Fibroblast of villous mesenchyme (primary cell): ENCODE results near the gene MID1. TPM values are rescaled to one million over a fixed set of nuclear protein-coding genes. Genes with fewer than 3 reads are reported as not detected.

Experiments
- DNase-seq: peaks from one replicate; pipeline ENCODE4 v3.0.0-alpha.2; 2010; ENCODE audit warnings: low read depth
- H3K4me3 ChIP-seq: 2 replicates; pipeline ENCODE4 v1.5.1; 2011; ENCODE audit warnings: low read depth, mild to moderate bottlenecking, low read length
- total RNA-seq: library from RNA; depleted of rRNA; stranded (reverse); fragments of >200 nt; gene quantifications from 2 replicates; pipeline ENCODE4 v1.2.3, GENCODE V29; 2012
- TF ChIP-seq, protein P1 (sequence below): IDR thresholded peaks from 2 replicates; pipeline ENCODE4 v1.5.1; 2012; ENCODE audit warnings: low read depth, mild to moderate bottlenecking, low read length; ENCODE audit not compliant: insufficient read depth

MID1 gene
- total RNA-seq, 1 donor, result 16.4 TPM

- no peak overlapping the region for H3K4me3 ChIP-seq
- TF ChIP-seq, protein P1, sequence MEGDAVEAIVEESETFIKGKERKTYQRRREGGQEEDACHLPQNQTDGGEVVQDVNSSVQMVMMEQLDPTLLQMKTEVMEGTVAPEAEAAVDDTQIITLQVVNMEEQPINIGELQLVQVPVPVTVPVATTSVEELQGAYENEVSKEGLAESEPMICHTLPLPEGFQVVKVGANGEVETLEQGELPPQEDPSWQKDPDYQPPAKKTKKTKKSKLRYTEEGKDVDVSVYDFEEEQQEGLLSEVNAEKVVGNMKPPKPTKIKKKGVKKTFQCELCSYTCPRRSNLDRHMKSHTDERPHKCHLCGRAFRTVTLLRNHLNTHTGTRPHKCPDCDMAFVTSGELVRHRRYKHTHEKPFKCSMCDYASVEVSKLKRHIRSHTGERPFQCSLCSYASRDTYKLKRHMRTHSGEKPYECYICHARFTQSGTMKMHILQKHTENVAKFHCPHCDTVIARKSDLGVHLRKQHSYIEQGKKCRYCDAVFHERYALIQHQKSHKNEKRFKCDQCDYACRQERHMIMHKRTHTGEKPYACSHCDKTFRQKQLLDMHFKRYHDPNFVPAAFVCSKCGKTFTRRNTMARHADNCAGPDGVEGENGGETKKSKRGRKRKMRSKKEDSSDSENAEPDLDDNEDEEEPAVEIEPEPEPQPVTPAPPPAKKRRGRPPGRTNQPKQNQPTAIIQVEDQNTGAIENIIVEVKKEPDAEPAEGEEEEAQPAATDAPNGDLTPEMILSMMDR, result no peak
- peak; percentile 52 for DNase-seq
Measured at GRCh38 chrX:10579112-10580011, 41.0 kb downstream of the MID1 start.

GRCh38 chrX:10578527-10578926 lies 41.9 kb downstream of the MID1 start:
- no peak overlapping the region for H3K4me3 ChIP-seq
- TF ChIP-seq, protein P1, result no peak
- DNase-seq, result no peak

- TF ChIP-seq, protein P1, result no peak
- peak; percentile 64 for DNase-seq
- no peak overlapping the region for H3K4me3 ChIP-seq
Measured at GRCh38 chrX:10577853-10578252, 42.5 kb downstream of the MID1 start.

DNA sequence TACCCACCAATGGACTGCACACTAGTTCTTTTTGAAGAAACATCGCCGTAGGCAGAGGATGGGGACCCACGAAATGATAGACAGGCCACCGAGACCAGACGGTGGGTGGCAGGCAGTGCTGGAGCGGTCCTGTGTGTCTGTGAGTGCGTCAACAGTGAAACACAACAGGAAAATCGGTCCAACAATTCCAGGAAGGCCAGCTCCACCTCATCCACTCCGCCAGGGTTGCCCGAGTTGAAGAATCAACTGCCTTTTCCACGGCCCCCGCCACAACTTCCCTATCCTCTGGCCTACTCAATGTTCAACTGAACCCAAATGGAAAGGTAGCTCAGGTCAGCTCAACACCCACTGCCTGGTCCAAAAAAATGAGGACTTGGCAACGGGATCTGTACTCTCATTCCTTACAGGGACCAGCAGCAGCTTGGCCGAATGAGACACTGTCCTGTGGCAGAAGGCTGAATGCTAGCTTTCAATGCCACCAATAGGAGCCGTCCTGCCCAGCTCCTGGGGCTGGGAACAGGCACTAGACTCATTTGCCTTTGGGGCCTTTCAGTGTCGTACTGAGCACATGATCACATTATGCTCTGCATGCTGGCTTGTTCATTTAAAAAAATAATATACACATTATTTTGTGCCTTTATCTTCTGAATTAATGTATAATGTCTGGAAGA lies 43.5 kb downstream of the MID1 start:
- TF ChIP-seq, protein P1, result no peak
- DNase-seq, result no peak
- H3K4me3 ChIP-seq, result no peak overlapping the region

DNA sequence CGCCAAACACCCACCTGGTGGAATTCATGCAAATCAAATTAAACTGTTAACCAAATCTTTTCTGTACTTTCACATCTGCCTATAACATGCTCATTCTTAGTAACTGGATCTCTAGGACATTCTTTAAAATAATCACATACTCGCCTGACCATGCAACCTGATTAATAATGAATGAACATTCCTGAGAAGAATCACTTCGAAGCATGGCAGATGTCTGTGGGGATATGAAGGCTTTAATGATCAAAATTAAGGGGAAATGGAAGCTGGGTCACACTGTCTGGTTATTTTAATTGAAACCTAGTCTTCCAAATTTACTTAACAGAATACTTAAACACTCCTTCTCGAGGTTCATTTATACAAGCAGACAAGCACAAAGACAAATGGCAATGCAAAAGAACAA lies 44.2 kb downstream of the MID1 start:
- no peak overlapping the region for H3K4me3 ChIP-seq
- TF ChIP-seq, protein P1, result no peak
- no peak for DNase-seq

DNA sequence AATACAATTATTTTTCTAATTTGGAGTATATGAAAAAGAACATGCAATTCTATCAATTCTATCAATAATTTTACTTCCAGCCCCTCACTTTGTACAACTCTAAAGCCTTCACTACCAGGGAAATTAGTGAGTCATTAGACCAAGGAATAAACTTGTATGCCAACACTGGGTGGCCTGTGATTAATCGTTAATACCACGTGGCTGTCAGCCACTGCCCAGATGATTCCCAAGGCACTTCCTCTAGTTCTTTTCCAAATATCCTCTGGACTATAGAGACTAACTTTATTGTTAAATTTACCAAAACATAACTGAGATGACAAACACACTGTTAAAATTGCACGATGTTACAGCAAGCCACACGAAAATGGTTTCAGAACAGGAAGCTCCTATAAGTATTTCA lies 45.7 kb downstream of the MID1 start:
- TF ChIP-seq, protein P1, result no peak
- no peak overlapping the region for H3K4me3 ChIP-seq
- DNase-seq, result no peak
